ENCODE data around the gene CACUL1. TPM values are rescaled to one million over a fixed set of nuclear protein-coding genes. Genes with fewer than 3 reads are reported as not detected.
"Not testable (repeated sequence)": the region's sequence is repeated elsewhere in the genome, so short reads cannot be mapped to it uniquely, and the experiment has no call there.

CACUL1 gene
- polyA plus RNA-seq (ENCODE audit: insufficient read length) = 19.7 TPM

DNA sequence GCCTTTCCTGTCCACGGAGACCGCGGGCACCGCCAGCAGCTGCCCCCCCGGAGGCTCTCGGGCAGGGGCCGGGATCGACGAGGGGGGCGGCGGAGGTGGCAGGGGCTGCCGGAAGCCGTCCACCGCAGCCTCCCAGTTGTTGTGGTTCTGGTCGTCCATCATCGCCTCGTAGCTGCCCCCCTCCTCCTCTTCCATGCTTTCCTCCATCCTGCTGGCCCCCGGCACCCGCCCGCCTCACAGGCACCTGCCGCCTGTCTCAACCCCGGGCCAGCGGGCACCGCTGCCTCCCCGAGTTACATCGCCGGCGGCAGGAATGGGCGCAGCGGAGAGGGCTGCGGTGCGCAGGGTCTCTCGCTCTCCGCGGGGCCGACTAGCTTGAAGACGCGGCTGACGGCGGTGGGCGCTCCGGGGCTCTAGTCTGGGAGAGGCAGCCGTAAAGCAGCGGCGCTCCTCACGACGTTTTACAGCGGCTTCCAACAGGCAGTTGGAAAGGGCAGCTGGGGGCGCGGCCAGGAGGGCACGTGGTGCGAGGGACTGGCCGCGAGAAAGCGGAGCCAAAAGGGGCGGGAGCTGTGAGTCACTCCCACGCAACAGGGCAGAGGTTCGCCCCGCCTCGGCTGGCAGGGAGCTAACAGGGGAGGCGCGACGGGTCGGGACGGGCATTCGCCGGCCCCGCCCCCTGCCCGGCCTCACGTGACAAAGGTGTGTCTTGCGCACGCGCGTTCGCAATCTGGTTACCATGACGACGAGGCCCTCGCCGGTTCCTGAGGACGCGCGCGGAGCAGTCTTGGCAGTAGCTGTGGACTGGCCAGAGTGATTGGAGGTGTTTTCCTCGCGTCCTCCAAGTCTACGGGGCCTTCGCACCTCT, at the start of gene CACUL1:
CACUL1 (minus strand) TSS at position 415 of the 868 bp plus-strand sequence; CDS start at position 207, 208 bp downstream.
- peak; percentile 97 for DNase-seq (ENCODE audit: low read depth)

DNA sequence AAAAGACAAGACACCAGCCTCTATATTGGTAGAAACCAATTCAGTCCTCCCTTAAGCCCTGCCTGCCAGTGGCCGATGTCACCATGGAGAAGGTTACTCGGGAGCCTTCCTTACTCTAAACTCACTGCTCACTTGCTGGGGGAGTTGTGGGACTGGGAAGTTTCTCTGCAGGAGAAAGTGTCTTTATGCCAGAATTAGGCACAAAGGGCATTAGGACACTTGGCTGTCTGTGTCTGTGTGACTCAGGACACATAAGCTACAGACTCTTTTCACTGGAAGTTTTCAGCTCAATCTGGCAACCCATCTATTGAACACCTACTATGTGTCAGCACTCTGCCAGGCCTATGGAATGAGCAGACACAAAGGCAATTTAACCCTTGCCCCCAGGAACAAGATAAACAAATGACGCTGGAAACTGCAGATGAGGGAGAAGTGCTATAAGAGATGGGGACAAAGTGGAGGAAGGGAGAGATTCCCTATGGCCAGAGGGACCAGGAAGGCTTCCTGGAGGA, 49.5 kb upstream of the CACUL1 start:
- DNase-seq (ENCODE audit: low read depth) = no peak

DNA sequence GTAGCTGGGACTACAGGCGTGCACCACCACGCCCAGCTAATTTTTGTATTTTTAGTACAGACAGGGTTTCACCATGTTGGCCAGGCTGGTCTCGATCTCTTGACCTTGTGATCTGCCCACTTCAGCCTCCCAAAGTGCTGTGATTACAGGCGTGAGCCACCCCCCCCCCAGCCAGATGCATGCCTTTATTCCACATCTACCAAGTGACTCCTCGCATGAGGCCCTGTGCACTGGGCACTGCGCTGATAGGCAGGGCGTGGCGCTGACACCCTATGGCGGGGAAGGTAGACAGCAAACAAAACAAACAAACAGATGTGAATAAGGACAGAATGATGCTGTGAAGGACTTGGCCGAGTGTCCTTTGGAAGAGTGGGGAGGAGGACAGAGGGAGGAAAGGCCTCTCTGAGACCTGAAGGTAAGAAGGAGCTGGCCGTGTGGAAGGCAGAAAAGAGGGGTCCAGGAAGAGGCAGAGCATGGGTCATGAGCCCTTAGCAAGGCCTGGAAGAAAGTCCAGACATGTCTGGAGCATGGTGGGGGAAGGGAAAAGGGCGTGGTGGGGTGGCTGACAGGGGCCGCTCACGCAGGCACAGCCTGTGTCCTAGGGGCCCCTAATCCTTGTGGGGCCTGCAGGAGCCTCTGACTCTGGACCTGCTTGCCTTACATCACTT, 47.5 kb upstream of the CACUL1 start:
- no peak for DNase-seq (ENCODE audit: low read depth)

DNA sequence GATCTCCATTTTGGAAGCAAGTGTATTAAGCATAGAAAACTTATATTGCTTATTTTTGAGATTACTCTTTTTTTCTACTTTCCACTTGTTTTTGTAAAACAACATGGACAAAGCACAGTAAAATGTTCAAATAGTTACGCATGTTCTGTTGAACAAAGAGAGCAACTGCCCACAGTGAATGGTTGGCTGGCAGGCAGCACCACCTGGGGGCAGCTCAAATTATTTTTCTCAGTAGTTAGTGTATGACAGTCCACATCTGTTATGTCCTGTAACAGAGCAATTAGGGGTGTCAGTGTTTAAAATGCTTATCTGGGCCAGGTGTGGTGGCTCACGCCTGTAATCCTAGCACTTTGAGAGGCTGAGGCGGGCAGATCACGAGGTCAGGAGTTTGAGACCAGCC, 46.1 kb upstream of the CACUL1 start:
- DNase-seq (ENCODE audit: low read depth) = no peak

DNA sequence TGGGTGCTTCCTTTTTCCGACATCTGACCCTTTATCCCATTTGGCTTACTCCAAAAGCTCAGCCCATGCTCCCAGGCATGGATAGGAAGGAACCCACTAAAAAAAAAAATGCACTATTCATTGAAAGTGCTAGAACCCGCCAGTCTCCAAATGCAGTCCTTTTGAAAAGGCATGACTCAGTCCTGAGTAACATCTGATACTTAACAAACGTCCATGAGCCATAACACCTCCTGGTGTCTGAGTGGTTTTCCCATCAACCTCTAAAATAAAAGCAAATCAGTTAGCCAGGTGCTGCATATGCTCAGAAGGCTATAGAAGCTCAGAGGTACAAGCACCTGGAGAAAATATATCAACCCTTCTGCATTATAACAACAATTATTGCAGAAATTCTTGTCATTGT, 45.0 kb upstream of the CACUL1 start:
- no peak for DNase-seq (ENCODE audit: low read depth)

DNA sequence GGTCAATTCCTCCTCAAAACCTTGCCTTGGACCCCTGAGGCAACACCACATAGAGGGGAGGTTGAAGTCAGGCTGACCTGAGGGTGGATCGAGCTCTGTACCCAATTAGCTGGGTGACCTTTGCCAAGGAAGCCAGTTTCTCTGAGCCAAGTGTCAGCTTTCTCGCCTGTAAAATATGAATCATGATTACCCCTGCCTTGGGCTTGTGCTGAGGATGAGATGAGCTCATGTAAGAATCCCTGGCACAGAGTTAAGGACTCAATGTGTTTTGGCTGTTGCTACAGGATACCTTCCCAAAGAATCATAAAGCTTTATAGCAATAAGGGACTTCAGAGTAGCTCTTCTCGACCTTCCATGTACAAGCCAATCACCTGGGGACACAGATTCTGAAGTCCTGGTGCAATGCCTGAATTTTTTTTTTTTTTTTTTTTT, 43.5 kb upstream of the CACUL1 start:
- DNase-seq (ENCODE audit: low read depth) = peak; percentile 71

DNA sequence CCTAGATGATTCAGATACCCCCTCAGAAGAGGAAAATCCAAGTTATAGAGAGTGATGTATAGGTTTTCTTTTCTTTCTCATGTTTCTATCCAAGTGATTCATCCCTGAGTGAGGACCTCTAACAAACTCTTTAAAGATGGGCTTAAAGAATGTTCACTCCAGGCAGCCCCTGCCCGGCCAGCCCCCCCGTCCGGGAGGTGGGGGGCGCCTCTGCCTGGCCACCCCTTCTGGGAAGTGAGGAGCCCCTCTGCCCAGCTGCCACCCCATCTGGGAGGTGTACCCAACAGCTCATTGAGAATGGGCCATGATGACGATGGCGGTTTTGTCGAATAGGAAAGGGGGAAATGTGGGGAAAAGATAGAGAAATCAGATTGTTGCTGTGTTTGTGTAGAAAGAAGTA, 40.2 kb upstream of the CACUL1 start:
- not testable (repeated sequence) for DNase-seq (ENCODE audit: low read depth)

DNA sequence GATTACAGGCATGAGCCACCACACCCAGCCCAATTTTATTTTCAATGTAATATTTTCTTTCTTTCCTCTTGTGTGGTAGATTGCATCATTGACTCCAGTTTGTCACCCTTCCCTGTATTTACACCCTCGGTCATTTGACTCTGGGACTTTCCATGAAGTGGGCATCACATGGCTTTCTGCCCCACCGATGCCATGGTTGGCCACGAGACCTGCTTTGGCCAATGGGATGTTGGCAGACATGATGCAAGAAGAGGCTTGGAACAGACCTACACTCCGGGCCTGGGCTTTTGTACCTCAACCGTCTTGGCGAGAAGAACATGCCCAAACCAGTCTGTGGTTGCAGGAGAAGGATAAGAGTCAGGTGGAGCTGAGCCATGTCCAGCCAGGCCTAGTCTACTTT, 38.8 kb upstream of the CACUL1 start:
- DNase-seq (ENCODE audit: low read depth) = no peak

DNA sequence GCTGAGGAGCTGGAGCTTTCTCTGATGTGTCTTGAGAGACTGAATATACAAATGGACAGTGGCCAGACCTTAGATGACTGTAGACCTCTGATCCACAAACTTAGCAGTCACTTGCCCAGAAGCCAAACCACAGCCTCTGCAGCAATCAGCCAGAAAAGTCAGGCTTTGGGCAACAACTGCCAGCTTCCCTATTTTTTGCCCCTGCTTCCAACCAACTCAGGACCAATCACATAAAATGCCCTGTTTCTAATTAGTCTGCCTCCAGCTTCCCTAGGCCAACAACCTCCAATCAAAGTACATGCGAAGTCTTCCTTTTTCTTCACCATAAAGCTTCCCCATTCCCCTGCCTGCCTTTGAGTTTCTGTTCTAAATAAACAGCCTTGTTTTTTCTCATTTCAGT, 37.8 kb upstream of the CACUL1 start:
- no peak for DNase-seq (ENCODE audit: low read depth)

DNA sequence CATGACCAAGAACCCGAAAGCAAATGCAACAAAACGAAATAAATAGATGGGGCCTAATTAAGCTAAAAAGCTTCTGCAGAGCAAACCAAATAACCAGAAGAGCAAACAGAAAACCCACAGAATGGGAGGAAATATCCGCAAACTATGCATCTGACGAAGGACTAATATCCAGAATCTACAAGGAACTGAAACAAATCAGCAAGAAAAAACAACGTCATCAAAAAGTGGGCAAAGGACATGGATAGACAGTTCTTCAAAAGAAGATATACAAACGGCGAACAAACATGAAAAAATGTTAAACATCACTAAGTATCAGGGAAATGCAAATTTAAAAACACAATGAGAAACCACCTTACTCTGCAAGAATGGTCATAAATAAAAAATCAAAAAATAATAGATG, 35.3 kb upstream of the CACUL1 start:
- no peak for DNase-seq (ENCODE audit: low read depth)

DNA sequence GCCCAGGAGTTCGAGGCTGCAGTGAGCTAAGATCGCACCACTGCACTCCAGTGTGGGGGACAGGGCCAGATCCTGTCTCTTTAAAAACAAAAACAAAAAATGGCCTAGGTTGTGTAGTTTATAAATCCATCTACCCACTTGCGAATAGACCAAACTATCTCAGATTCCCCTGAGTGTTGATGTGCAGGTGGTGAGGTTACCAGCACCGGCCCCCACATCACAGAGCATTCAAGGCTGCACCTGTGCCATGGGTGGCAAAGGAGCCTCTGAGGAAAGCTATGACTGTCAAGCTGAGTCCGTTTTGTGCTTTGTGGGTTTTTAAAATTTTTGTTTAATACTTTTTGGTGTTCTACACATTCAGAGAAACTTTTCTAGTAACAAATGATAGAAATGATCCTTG, 30.8 kb upstream of the CACUL1 start:
- no peak for DNase-seq (ENCODE audit: low read depth)

DNA sequence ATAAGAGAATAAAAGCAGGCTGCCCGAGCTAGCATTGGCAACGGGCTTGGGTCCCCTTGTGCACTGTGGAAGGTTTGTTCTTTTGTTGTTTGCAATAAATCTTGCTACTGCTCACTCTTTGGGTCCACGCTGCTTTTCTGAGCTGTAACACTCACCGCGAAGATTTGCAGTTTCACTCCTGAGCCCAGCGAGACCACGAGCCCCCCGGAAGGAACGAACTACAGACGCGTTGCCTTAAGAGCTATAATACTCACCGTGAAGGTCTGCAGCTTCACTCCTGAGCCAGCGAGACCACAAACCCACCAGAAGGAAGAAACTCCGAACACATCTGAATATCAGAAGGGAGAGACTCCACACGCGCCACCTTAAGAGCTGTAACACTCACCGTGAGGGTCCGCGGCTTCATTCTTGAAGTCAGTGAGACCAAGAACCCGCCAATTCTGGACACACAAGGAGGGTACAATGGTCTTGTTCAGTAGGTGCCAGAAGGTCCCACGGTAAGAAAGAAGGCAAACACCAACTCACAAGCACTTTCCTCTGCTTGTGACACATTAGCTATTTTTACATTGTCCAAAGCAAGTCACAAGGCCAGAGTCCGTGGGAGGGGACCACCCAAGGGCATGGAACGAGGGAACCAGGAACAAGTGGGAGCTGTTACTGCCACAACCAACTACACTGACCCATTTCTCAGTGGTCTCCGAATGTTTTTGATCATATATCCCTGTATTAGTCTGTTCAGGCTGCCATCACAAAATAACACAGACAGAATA, 29.2 kb upstream of the CACUL1 start:
- DNase-seq (ENCODE audit: low read depth) = no peak

DNA sequence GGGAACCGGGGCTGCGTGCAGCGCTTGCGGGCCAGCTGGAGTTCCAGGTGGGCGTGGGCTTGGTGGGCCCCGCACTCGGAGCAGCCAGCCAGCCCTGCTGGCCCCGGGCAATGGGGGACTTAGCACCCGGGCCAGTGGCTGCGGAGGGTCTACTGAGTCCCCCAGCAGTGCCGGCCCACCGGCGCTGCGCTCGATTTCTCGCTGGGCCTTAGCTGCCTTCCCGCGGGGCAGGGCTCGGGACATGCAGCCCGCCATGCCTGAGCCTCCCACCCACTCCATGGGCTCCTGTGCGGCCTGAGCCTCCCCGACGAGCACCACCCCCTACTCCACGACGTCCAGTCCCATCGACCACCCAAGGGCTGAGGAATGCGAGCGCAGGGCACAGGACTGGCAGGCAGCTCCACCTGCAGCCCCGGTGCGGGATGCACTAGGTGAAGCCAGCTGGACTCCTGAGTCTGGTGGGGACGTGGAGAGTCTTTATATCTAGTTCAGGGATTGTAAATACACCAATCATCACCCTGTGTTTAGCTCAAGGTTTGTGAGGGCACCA, 28.2 kb upstream of the CACUL1 start:
- DNase-seq (ENCODE audit: low read depth) = not testable (repeated sequence)

DNA sequence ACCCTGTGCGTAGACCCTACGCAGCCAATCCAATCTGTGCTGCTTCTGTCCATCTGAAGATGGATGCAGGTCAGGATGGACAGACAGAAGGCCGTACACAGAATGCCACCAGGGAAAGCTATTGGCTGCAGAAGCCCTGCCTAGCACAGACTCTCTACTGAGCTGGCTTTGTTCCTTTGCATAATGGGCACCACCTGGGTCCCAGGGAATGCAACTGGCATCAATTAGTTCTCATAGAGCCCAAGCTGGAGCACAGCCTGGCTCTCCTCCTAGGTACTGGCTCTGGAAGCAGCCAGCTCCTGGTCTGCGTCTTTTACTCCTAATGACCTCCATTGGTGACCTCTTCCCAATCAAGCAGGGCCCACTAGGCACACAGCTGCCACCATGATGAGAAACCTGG, 26.8 kb upstream of the CACUL1 start:
- DNase-seq (ENCODE audit: low read depth) = no peak

DNA sequence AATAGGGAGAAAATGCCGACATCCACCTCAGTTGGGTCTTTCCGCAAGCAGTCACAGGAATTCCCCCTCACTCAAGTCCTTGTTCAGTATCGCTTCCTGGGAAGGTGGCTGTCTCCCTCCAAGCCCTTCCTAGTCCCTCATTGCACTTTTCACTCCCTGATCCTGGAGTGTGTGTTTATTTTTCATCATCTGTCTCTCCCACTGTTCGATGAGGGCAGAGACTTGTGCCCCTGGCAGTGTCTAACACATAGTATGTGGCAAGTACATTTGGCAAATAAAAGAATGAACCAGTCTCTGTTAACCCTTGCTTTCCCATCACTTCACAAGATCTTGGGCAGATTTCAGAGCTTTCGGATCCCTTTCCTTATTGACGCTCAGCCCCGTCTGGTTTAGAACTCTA, 24.0 kb upstream of the CACUL1 start:
- DNase-seq (ENCODE audit: low read depth) = no peak

DNA sequence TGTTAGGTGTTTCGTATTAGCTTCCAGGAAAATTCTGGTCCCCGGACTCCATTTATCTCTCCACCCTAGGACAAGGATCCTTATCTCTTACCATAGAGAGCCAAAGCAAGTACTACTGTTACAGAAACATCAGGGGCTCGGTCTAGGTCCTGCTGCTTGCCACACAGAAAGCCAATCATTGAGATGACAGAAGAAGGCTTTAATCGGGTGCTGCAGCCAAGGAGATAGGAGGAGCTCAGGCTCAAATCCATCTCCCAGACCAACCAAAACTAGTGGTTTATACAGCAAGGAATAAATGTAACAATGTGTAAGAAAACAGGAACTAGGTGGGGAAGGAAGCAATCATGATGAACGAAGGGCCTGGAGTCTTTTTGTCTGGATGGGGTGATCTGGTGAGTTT, 22.2 kb upstream of the CACUL1 start:
- no peak for DNase-seq (ENCODE audit: low read depth)

DNA sequence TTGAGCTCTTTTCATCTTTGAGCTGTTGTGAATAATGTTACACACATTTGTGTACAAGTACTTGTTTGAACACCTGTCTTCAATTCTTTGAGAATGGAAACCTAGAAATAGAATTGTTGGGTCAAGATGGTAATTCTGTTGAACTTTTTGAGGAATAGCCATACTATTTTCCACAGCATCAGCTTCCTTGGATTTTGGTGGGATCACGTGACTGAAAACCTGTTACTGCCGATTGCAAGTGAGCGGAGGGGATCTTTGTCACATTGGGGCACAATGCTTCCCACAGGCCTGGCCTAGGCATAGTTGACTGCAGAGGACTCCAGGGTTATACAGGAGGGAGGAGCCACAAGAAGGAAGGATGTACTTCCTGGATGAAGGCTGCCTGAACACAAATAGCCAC, 21.3 kb upstream of the CACUL1 start:
- DNase-seq (ENCODE audit: low read depth) = no peak

DNA sequence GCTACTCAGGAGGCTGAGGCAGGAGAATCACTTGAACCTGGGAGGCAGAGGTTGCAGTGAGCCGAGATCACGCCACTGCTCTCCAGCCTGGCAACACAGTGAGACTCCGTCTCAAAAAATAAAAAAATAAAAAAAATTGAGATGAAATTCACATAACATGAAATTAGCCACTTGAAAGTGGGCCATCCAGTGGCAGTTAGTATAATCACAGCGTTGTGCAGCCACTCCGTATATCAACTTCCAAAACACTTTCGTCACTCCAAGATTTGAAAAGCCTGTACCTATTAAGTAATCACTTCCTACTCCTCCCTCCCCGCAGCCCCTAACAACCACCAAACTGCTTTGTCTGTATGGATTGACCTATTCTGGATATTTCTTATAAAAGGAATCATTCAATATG, 20.7 kb upstream of the CACUL1 start:
- no peak for DNase-seq (ENCODE audit: low read depth)

DNA sequence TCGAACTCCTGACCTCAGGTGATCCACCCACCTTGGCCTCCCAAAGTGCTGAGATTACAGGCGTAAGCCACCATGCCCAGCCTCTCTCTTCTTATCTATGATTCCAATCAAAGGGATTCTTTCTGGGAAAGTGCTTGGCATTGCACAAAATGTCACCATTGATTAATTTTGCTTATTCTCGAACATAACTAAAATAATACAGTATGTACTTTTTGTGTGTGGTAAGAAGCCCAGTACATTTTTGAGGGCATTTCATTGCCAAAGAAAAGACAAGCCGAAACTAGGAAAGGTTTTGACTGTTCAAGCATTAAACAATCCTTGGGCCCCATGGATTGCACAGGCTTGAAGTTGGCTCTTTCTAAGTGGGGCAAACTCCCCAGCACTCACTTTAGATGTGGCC, 18.3 kb upstream of the CACUL1 start:
- no peak for DNase-seq (ENCODE audit: low read depth)

DNA sequence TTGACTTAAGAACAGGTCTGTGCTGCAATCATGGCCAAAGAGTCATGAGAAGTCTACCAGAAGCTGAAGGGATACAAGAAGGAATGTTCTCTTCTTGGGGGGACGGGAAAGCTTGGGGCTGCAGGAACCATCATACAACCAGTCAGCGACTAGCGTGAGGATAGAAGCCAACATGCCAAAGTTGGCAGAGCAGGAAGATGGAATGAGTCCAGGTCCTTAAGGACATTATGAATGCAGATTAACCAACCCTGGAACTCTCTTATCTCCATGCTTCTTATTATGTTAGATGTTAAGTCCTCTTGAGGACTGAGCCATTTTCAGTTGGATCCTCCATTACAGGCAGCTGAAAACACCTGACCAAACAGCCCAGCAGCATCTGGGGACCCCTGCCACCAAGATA, 17.2 kb upstream of the CACUL1 start:
- no peak for DNase-seq (ENCODE audit: low read depth)

DNA sequence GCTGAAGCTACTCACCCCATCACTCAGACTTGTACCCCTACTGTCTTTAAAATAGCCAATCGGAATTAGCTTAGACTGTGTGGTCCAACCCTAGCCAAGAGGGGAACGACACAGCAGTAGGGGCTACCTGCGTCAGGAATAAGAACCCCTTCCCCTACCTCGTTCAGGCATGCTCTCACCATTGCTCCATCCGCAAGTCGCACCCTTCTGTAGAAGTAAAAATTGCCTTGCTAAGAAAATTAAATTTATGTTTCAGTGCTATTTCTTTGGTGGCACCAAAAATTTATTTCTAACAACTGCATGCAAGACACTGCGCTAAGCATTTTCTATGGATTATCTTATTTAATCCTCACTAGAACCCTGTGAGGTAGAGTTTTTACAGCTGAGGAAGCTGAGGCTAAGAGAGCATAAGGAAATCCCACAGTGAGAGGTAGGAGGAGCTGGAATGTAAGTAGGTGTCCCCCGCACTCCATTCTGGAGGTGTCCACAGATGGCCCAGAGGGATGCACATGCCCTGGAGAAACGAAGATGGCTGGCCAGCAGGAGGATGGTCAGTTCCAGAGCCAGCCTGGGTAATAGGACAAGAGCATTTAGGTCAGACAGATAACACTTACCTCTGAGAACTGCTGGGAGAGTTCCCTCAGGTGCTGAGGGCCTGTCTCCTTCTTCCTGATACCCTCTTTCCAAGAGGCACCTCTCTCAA, 15.3 kb upstream of the CACUL1 start:
- DNase-seq (ENCODE audit: low read depth) = no peak

All from forelimb muscle (tissue), 1 donor.